Measurements from ENCODE around the gene SYT7.

SYT7 gene

DNA sequence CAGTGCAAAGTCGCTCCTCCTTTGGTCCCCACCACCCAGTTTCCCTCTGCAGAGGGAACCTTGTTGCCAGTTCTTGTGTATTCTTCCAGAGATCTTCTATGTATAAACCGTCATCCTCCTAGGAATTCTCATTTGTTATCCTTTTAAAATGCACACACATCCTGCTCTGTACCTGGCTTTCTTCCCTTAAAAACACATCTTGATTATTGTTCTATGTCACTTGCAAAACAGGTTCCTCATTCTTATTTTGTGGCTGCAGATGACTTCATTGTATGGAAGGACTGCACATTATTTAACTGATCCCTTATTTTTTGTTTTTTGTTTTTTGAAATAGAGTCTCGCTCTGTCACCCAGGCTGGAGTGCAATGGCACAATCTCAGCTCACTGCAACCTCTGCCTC, 26.6 kb upstream of the SYT7 start:
- Histone ChIP-seq H3K9me3 (ENCODE audit: insufficient read depth, low read length) (no peaks in the 10 kb centered on the region), H3K27me3 (ENCODE audit: insufficient read depth, insufficient read length) (peaks cover 8% of the 10 kb centered on the region), H3K36me3 (ENCODE audit: insufficient read depth, insufficient read length, low read length) (no peaks in the 10 kb centered on the region), H3K4me1 (ENCODE audit: insufficient read depth, insufficient read length) (peaks cover 22% of the 10 kb centered on the region), H3K9ac (ENCODE audit: insufficient read length, low read depth) (no peak overlapping the region), H3K4me3 (ENCODE audit: insufficient read length, low read depth) (no peak overlapping the region)
- no peak for DNase-seq (ENCODE audit: low read depth, low spot score)
- no peak for TF ChIP-seq SUZ12 (IDR thresholded peaks at IDR 0.05; ENCODE audit: extremely low read depth, insufficient read depth, insufficient read length)
- no peak for TF ChIP-seq YY1 (IDR thresholded peaks at IDR 0.05; ENCODE audit: insufficient read depth, insufficient read length)
- no peak for TF ChIP-seq ZNF274 (IDR thresholded peaks at IDR 0.05; ENCODE audit: low read depth, low read length)

- peaks cover 26% of the 10 kb centered on the region for H3K4me1 ChIP-seq (ENCODE audit: insufficient read depth, insufficient read length)
Observed at GRCh38 chr11:61603667-61604066, 22.8 kb upstream of the SYT7 start.

GRCh38 chr11:61602775-61603569, 22.1 kb upstream of the SYT7 start:
- no peaks in the 10 kb centered on the region for H3K9me3 ChIP-seq (ENCODE audit: insufficient read depth, low read length)
- peaks cover 28% of the 10 kb centered on the region for H3K4me1 ChIP-seq (ENCODE audit: insufficient read depth, insufficient read length)
- H3K27me3 ChIP-seq (ENCODE audit: insufficient read depth, insufficient read length), result peaks cover 9% of the 10 kb centered on the region
- no peak overlapping the region for H3K9ac ChIP-seq (ENCODE audit: insufficient read length, low read depth)
- H3K36me3 ChIP-seq (ENCODE audit: insufficient read depth, insufficient read length, low read length), result no peaks in the 10 kb centered on the region
- DNase-seq (ENCODE audit: low read depth, low spot score), result no peak
- TF ChIP-seq ZNF274 (IDR thresholded peaks at IDR 0.05; ENCODE audit: low read depth, low read length), result no peak
- TF ChIP-seq SUZ12 (IDR thresholded peaks at IDR 0.05; ENCODE audit: extremely low read depth, insufficient read depth, insufficient read length), result no peak
- TF ChIP-seq YY1 (IDR thresholded peaks at IDR 0.05; ENCODE audit: insufficient read depth, insufficient read length), result no peak
- H3K4me3 ChIP-seq (ENCODE audit: insufficient read length, low read depth), result no peak overlapping the region

More at GRCh38 chr11:61603667-61604066, 22.8 kb upstream of the SYT7 start:
- Histone ChIP-seq H3K9ac (ENCODE audit: insufficient read length, low read depth) (no peak overlapping the region), H3K4me3 (ENCODE audit: insufficient read length, low read depth) (no peak overlapping the region), H3K27me3 (ENCODE audit: insufficient read depth, insufficient read length) (peaks cover 9% of the 10 kb centered on the region), H3K36me3 (ENCODE audit: insufficient read depth, insufficient read length, low read length) (no peaks in the 10 kb centered on the region), H3K9me3 (ENCODE audit: insufficient read depth, low read length) (no peaks in the 10 kb centered on the region)
- no peak for DNase-seq (ENCODE audit: low read depth, low spot score)
- TF ChIP-seq SUZ12 (IDR thresholded peaks at IDR 0.05; ENCODE audit: extremely low read depth, insufficient read depth, insufficient read length), result no peak
- no peak for TF ChIP-seq YY1 (IDR thresholded peaks at IDR 0.05; ENCODE audit: insufficient read depth, insufficient read length)
- TF ChIP-seq ZNF274 (IDR thresholded peaks at IDR 0.05; ENCODE audit: low read depth, low read length), result no peak

DNA sequence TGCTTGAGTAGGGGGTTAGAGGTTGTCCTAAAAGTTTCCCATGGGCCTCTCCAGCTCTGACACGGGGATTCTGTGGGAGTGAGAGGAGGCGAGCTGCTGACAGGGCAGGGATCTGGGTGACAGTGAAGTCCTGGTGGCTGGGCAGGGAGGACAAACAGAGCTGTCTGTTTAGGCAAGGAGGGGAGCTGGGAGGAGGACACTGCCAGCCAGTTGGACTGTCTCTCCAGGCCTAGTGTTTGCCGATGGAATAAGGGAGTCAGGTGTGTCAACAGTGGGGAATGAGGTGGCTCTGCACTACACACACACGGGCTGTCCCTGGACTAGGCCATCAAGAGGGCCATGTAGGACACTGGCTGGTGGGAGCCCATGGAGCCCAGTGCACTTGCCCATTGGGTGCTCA, 20.6 kb upstream of the SYT7 start:
- H3K4me1 ChIP-seq (ENCODE audit: insufficient read depth, insufficient read length), result peaks cover 28% of the 10 kb centered on the region
- no peaks in the 10 kb centered on the region for H3K9me3 ChIP-seq (ENCODE audit: insufficient read depth, low read length)
- no peak overlapping the region for H3K4me3 ChIP-seq (ENCODE audit: insufficient read length, low read depth)
- TF ChIP-seq ZNF274 (IDR thresholded peaks at IDR 0.05; ENCODE audit: low read depth, low read length) (no peak), SUZ12 (IDR thresholded peaks at IDR 0.05; ENCODE audit: extremely low read depth, insufficient read depth, insufficient read length) (no peak), YY1 (IDR thresholded peaks at IDR 0.05; ENCODE audit: insufficient read depth, insufficient read length) (no peak)
- H3K9ac ChIP-seq (ENCODE audit: insufficient read length, low read depth), result no peak overlapping the region
- H3K36me3 ChIP-seq (ENCODE audit: insufficient read depth, insufficient read length, low read length), result no peaks in the 10 kb centered on the region
- DNase-seq (ENCODE audit: low read depth, low spot score), result no peak
- peaks cover 9% of the 10 kb centered on the region for H3K27me3 ChIP-seq (ENCODE audit: insufficient read depth, insufficient read length)

DNA sequence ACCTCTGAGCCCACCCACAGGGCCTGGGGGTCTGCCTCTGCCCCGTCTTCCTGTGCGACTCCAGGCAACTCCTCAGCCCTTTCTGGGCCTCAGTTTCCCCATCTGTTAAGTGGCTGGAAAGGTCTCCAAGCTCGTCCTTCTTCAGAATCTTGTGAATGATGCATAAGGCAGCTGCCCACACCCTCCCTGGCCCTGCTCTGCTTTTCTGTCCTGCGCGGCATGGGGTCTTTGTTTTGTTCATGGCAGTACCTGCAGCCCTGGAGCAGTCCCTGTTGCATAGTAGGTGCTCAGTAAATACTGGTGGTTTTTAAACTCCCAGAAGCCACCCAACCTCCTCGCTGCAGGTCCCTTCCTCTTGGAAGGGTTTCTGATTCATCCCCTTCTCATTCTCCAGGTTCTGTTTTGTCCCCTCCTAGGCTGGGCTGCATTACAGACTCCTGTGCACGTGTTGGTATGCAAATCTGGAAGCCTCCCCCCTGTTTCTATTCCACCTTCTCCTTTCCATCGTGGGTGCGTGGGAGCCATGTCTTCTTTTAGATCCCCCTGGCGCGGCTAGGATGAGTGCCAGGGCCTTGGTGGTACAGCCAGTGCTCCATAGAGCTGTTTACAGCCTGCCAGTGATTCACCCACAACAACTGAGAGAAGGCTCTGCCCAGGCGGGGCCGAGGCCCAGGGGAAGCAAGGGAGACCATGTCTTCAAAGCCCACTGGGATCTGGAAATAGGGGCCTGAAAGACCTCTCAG, 19.3 kb upstream of the SYT7 start:
- H3K9me3 ChIP-seq (ENCODE audit: insufficient read depth, low read length), result no peaks in the 10 kb centered on the region
- TF ChIP-seq YY1 (IDR thresholded peaks at IDR 0.05; ENCODE audit: insufficient read depth, insufficient read length) (no peak), SUZ12 (IDR thresholded peaks at IDR 0.05; ENCODE audit: extremely low read depth, insufficient read depth, insufficient read length) (no peak), ZNF274 (IDR thresholded peaks at IDR 0.05; ENCODE audit: low read depth, low read length) (no peak)
- peak overlapping the region; percentile 51 for H3K9ac ChIP-seq (ENCODE audit: insufficient read length, low read depth)
- H3K36me3 ChIP-seq (ENCODE audit: insufficient read depth, insufficient read length, low read length), result no peaks in the 10 kb centered on the region
- peaks cover 3% of the 10 kb centered on the region for H3K27me3 ChIP-seq (ENCODE audit: insufficient read depth, insufficient read length)
- no peak for DNase-seq (ENCODE audit: low read depth, low spot score)
- H3K4me3 ChIP-seq (ENCODE audit: insufficient read length, low read depth), result peak overlapping the region; percentile 16
- peaks cover 38% of the 10 kb centered on the region for H3K4me1 ChIP-seq (ENCODE audit: insufficient read depth, insufficient read length)

GRCh38 chr11:61598886-61599868, 18.3 kb upstream of the SYT7 start:
- DNase-seq (ENCODE audit: low read depth, low spot score), result peak; percentile 39
- peak overlapping the region; percentile 16 for H3K4me3 ChIP-seq (ENCODE audit: insufficient read length, low read depth)
- peaks cover 3% of the 10 kb centered on the region for H3K27me3 ChIP-seq (ENCODE audit: insufficient read depth, insufficient read length)
- no peak for TF ChIP-seq YY1 (IDR thresholded peaks at IDR 0.05; ENCODE audit: insufficient read depth, insufficient read length)
- TF ChIP-seq SUZ12 (IDR thresholded peaks at IDR 0.05; ENCODE audit: extremely low read depth, insufficient read depth, insufficient read length), result no peak
- TF ChIP-seq ZNF274 (IDR thresholded peaks at IDR 0.05; ENCODE audit: low read depth, low read length), result no peak
- H3K36me3 ChIP-seq (ENCODE audit: insufficient read depth, insufficient read length, low read length), result no peaks in the 10 kb centered on the region
- peaks cover 47% of the 10 kb centered on the region for H3K4me1 ChIP-seq (ENCODE audit: insufficient read depth, insufficient read length)
- H3K9ac ChIP-seq (ENCODE audit: insufficient read length, low read depth), result peak overlapping the region; percentile 53
- no peaks in the 10 kb centered on the region for H3K9me3 ChIP-seq (ENCODE audit: insufficient read depth, low read length)
